ENCODE data around the gene TWNK. TPM values are rescaled to one million over a fixed set of nuclear protein-coding genes. Genes with fewer than 3 reads are reported as not detected.
A peak's percentile ranks its signal among the peaks of the same experiment; 100 is the strongest.

Gene TWNK
- total RNA-seq, 3 donors from 2014 or later, result 3.4 to 7.5 (median 5.3) TPM

- intact Hi-C loops (cut with DNase I; ENCODE audit: low total_unique reads), result no loop called here
- Histone ChIP-seq H3K27me3 (no peaks in the 10 kb centered on the region), H3K27ac (peak overlapping the region; percentile 97 to 100), H3K4me3 (peak overlapping the region; percentile 59 to 92 (median 80)), H3K4me1 (peaks cover 12 to 13% of the 10 kb centered on the region in 2 donors), H3K9me3 (no peaks in the 10 kb centered on the region), H3K36me3 (no peaks in the 10 kb centered on the region)
- peak; percentile 57 to 82 for DNase-seq (ENCODE audit: low spot score in 2 of 2)
- TF ChIP-seq POLR2AphosphoS5 (IDR thresholded peaks at IDR 0.05) (no peak), CTCF (IDR thresholded peaks at IDR 0.05) (peak; percentile 80 to 92 (median 89))
Measured at GRCh38 chr10:100997360-100998182, 10.2 kb downstream of the TWNK start.

GRCh38 chr10:100998183-100998990 lies 11.0 kb downstream of the TWNK start:
- peaks cover 12 to 13% of the 10 kb centered on the region in 2 donors for H3K4me1 ChIP-seq
- no peaks in the 10 kb centered on the region for H3K27me3 ChIP-seq
- peak overlapping the region; percentile 59 to 92 (median 80) for H3K4me3 ChIP-seq
- no peak for TF ChIP-seq CTCF (IDR thresholded peaks at IDR 0.05)
- no peak for TF ChIP-seq POLR2AphosphoS5 (IDR thresholded peaks at IDR 0.05)
- TF ChIP-seq POLR2A (IDR thresholded peaks at IDR 0.05), result no peak
- no peaks in the 10 kb centered on the region for H3K36me3 ChIP-seq
- H3K27ac ChIP-seq, result peak overlapping the region; percentile 97 to 100
- intact Hi-C loops (cut with DNase I; ENCODE audit: low total_unique reads), result no loop called here
- no peaks in the 10 kb centered on the region for H3K9me3 ChIP-seq
- peak; percentile 80 to 87 for DNase-seq (ENCODE audit: low spot score in 2 of 2)

- Histone ChIP-seq H3K9me3 (no peaks in the 10 kb centered on the region), H3K4me3 (peak overlapping the region; percentile 59 to 92 (median 80)), H3K36me3 (no peaks in the 10 kb centered on the region), H3K27ac (peak overlapping the region; percentile 97 to 100), H3K4me1 (peaks cover 12 to 13% of the 10 kb centered on the region in 2 donors), H3K27me3 (no peaks in the 10 kb centered on the region)
- peak; percentile 62 to 86 for DNase-seq (ENCODE audit: low spot score in 2 of 2)
- intact Hi-C loops (cut with DNase I; ENCODE audit: low total_unique reads), result no loop called here
- TF ChIP-seq POLR2AphosphoS5 (IDR thresholded peaks at IDR 0.05), result peak; percentile 69 to 85 (median 72)
- TF ChIP-seq POLR2A (IDR thresholded peaks at IDR 0.05), result peak; percentile 77
- TF ChIP-seq CTCF (IDR thresholded peaks at IDR 0.05), result peak; percentile 96 to 97 (median 97)
Measured at GRCh38 chr10:100998991-100999741, 11.8 kb downstream of the TWNK start.

- Histone ChIP-seq H3K27me3 (no peaks in the 10 kb centered on the region), H3K36me3 (no peaks in the 10 kb centered on the region), H3K4me3 (peak within 1 kb of the TSS; percentile 59 to 92 (median 80)), H3K27ac (peak within 1 kb of the TSS; percentile 97 to 100), H3K4me1 (peaks cover 12 to 13% of the 10 kb centered on the region in 2 donors), H3K9me3 (no peaks in the 10 kb centered on the region)
- peak in 1 of 2 donors; percentile 55 for DNase-seq (ENCODE audit: low spot score in 2 of 2)
- intact Hi-C loops (cut with DNase I; ENCODE audit: low total_unique reads), result no loop called here
- TF ChIP-seq POLR2A (IDR thresholded peaks at IDR 0.05) (no peak), CTCF (IDR thresholded peaks at IDR 0.05) (no peak), POLR2AphosphoS5 (IDR thresholded peaks at IDR 0.05) (no peak)
Measured at GRCh38 chr10:100999742-101000126, 12.4 kb downstream of the TWNK start, which contains the start of gene LZTS2. Gene LZTS2, plus strand, starts transcription at chr10:100999808. Its CDS starts 2,731 bp downstream, at chr10:101002539.
